Stimulated activated CD4-positive, alpha-beta T cell treated with anti-CD3 and anti-CD28 coated beads, Interleukin-2, amount 100 ng/mL, for 48 hours (primary cell): ENCODE measurements around the gene CCDC15.

Experiments
- DNase-seq, 2 donors: peaks; one replicate each; pipeline ENCODE4 v3.0.0-alpha.2; 2020

CCDC15 gene

DNA sequence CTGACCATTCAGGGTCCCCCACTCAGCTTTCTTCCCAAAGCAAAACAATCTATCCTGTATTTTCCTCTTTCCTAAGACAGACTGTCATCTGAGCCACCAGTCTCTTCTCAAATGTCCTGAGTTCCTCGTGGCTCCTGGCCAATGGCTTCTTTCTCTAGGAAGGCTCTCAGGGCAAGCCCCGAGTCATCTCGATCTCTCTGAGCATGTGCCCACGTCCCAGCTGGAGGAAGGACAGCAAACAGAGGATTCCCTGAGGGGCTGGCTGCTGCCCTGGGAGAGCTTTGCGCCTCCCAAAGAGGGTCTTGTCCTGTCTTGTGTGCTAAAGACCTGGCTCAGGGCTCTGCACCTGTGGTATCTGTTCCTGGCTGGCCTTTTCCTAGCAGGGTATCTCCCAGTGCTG is 117.4 kb downstream of the CCDC15 start:
- DNase-seq = no peak

DNA sequence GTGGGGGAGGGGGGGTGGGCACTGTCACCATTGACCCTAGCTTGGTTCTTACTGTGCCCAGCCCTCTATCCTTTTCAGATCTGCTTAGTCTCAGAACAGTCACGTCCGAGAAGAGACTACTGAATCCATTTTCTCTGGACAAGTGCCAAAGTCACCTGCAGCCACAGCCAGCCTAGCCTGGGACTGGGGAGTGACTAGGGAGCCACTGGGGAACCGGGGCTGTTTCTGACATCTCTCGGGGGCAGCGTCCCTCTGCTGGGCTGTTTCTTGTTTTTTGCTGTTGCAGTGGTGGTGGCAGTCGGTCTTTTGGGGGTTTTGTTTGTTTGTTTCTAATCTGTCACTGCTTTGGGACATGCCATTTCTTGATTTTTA is 117.8 kb downstream of the CCDC15 start:
- no peak for DNase-seq

DNA sequence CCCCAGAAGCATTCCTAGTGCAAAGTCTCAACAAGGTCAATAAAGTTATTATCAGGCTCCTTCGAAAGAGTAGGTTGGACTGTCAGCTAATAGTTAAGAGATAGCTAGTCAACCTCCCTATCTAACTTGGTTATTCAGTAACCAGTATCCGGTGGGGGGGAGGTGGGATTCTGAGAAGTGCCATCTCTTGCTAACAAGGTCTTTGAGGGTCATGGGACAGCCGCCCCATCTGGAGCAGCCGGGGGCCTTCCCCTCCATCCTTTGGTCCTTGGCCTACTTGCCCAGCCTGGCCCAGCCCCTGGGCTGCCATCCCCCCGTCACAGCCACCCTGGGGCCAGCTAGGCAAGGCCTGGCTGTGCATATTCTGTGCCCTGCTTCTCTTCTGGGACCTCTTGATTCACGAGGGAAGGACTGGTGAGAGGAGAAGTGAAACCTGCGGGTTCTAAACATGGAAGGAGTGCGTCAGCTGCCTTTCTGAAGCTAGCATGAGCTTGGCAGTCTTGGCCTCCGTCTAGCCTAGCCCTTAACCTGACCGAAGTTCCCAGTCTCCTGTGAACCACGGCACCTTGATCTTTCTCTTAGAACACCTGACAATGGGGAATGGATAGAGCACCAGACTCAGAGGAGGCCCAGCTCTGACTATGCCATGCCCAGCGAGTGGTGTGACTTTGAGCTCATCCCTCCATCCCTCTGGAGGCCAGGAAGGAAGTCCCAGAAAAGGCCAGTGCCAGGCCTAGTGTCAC is 118.4 kb downstream of the CCDC15 start:
- no peak for DNase-seq

DNA sequence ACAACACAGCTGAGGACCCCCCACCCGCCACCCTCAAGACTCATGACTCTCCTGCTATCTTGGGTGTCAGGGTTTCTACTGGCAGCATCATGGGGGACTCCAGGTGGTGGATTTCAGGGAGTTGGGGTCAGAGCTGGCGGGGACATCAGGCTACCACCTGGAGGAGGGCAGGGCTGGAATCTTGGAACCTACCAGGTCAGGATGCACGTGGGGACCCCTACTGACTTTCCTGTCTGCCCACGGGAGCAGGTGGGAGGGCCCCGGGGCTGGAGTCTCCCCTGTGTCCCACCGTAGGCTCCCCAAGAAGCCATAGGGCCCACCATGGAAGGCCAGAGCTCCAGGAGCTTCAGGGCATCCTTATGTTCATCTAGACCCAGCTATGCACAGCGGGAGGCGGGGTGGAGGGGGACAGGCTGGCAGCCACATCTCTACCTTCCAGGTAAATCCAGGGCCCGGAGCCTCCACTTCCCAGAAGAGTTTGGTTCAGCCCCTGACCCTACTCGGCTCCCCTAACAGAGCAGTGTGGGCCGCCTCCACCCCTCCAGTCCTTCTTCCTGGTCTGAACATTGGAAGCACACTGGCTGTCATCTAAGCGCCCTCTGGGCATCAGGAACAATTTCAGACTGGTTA is 119.1 kb downstream of the CCDC15 start:
- no peak for DNase-seq

DNA sequence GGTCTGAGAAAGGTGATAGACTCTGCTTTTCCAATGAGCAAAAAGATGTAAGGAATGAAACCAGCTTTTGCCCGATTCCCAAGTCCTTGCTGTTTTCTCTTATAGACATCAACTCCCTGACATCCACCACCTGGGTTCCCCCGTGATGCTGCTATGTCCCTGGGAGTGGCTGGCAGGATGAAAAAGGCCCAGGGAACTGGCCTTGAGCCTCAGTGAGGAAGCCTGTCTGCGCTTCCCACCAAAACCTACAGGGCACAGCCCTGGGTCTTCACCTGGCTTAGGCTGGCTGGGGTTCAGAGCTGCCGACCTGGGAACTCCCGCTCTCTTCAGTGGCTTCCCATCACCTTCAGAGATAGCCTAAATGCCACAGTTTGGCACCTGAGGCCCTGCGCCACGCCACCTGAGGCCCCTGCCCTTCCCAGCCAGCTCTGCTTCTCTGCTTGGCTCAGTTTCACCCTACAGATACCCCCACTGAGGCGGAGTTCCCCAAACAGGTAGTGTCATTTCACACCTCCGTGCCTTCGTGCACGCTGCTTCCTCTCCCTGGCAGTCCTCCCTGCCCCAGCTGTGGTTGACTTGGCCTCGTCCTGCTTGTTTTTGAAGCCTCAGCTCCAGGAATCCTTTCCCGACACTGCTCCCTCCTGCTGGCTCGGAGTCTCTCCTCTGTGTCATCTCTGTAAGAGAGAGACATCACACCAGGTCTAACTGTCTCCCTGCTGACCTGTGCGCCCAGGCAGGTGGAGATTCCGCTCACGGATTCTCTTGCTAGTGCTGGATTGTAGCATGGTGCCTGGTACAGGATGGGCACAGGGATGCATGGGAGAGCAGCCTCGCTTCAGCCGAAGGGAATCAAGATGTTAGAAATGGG is 119.8 kb downstream of the CCDC15 start:
- DNase-seq = no peak

DNA sequence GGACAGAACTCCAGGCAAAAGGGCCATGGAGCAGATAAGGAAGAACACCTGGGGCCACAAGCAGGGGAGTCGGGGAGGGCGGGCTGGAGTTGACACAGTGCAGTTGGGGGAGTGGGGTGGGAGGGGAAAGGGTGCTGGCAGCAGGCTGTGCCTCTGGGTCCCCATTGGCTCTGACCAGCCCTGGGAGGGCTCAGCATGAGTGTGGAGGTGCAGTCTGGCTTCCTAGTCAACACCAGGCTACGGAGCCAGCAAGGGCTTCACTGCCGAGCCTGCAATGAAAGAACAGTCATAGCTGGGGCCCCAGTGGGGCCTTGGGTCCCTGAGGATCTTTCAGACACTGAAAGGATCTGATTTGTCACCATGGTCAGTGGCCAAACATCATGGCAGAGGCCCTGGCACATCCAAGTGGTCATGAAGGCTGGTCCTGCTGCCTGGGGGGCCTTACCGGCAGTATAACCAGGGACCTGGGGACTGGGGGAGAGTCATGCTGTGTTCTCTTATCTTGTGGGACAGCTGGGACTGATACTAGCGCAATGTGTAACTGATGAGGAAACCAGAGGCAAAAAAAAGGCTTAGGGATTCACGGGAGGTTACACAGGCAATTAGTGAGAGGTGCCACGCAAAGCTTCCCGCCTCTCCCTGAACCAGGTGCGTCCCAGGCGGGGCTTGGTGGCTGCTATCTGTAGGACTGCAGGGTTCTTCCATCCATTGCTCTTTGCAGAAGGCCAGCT is 120.7 kb downstream of the CCDC15 start:
- no peak for DNase-seq

DNA sequence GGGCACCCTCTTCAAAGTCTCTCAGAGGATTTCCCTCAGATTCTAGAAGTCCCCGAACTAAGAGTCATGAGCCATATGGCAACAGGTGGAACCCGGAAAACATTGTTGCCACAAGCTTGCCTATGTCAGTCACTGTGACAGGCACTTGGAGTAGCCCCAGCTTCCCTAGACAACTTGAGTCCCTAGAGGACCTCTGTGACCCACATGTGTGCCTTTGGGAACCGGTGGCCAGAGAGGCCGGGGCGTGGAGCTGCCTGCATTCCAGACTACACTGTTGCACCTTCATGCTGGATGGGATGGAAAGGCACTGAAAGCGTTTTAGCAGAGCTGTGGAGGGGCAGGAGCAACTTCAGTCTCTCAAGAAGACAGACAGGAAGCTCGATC is 121.2 kb downstream of the CCDC15 start:
- DNase-seq = no peak

DNA sequence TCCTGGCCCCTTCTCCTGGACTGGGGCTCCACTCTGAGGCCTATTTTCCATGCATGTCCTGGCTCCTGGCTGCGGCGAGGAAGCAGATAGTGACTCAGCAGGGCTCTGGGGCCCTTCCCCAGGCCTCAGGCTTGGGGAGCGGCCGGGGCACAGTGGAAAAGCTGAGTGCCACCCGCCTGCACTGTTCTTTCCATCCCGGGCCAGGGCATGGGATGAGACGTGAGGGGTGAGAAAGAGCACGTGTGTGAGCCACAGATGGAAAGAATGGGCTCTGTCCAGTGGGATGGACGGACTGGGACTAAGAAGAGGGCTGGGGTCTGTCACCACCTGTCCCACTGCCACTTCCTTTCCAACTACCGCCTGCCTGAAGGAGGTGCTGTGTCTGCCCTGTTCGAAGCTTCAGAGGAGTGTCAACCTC is 121.9 kb downstream of the CCDC15 start:
- DNase-seq = no peak

DNA sequence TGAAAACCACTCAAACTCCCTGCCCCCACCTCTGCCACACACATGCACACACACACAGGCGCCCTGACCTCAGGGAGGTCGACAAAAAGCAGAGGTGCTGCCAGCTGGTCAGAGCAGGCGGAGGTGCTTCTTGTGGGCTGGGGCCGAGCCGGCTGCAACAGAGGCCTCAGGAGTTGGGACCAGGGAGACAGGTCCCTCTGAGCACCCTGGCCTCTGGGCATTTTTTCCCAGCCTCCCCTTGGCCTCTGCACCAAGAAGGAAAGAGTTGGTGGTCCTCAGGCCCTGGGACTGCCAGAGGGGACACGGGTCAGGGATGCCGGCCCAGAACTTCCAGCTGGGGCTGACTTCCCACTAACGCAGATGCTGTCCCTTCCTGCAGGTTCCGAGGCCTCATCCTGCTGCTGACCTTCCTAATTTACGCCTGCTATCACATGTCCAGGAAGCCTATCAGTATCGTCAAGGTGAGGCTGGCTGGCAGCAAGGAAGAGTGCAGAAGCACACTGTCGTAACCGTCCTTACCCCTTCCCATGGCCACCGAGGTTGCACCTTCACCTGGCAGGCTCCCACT is 122.5 kb downstream of the CCDC15 start:
- no peak for DNase-seq

DNA sequence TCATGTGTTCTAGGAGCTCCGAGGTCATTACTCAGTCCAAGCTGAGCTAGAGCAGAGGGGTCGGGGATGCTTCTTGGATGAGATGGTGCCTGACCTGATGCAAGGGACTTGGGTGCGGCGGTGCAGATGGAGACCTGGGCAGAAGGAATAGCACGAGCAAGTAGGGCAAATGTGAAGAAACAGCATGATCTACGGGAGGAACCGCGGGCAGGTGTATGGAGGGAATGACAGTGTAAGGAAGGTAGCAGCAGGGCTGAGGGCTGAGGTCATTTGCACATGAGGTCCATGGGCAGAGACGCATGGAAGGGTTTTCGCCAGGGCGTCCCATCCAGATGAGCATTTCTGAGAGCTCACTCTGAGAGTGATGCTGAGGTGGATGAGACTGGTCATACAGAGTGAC is 124.0 kb downstream of the CCDC15 start:
- no peak for DNase-seq

DNA sequence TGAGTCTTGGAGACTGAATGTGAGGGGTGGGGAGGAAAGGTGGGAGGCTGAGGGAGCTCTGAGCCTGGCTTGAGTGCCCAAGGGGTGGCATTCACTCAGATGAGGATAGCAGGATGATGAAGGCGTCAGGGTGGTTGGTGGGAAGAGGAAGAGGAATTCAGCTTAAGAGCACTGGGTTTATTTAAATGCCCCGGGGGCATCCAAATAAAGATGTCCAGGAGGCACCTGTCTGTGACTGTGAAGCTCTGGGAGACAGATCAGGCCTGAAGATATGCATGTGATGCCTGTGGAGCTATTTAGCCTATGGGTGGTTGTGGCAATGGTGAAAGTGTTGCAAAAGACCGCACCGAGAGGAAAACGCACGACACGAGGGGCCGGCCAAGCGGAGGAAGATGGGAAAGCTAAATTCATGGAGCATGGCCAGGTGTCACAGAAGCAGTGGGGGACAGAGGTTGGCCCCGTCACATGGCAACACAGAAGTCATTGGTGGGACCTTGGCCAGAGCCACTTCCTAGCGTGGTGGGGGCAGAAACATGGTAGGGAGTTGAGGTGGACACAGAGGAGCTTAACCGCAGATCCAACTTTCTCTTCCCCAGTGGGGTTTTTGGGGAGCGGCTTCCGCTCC is 124.6 kb downstream of the CCDC15 start:
- no peak for DNase-seq

DNA sequence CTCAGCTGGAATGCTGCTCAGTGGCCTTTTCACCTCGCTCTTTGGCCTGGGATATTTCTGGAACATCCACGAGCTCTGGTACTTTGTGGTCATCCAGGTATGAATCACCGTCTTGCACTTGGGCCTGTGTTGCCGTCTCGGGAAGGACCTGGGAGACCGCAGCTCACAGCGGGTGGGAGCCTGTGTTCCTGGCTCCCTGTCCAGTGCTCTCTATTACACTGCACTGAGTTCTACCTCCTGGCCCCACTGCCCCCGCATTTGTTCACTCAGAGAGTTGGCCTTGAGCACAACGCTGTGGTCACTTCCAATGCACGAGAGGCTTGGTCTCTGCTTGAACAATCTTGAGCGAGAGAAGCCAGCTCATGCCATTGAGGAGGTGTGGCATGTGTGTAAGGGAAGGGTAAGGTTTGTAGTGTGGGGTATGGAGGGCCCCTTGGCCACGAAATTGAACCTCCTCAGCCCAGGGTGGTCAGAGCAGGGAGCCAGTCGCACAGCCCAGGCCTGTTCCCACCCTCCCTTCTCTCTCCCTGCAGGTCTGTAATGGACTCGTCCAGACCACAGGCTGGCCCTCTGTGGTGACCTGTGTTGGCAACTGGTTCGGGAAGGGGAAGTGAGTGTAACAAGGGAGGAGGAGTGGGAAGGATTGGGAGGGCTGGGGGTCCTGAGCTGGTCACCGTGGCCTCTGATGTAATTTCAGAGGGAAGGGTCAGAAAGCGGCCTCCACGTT is 125.3 kb downstream of the CCDC15 start:
- no peak for DNase-seq

DNA sequence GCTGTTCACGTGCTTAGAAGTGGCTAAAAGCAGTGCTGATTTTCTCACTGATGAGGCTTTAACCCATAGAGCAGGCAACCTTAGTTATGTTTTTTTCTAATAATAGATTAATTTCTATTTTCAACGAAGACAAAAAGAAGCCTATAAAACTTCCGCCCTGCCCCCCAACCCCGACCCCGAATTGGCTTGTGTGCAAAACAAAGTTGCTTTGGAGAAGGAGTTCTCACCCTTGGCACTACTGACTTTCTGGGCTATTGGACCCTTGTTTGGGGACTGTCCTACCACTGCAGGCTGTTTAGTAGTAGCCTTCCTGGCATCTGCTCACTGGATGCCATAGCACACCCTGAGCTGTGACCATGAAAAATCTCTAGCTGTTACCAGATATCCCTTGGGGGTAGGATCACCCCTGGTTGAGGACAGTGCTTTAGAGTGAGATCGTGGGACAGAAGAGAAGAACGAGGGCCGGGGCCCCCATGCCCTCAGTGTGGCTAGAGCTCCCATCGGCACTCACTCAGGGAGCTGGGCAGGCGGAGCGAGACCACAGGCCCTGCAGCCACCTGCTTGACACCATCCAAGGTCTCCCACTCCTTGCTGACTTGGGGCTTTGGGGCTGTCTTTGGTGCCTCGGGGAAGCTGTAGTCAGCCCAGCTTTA is 126.0 kb downstream of the CCDC15 start:
- DNase-seq = no peak

DNA sequence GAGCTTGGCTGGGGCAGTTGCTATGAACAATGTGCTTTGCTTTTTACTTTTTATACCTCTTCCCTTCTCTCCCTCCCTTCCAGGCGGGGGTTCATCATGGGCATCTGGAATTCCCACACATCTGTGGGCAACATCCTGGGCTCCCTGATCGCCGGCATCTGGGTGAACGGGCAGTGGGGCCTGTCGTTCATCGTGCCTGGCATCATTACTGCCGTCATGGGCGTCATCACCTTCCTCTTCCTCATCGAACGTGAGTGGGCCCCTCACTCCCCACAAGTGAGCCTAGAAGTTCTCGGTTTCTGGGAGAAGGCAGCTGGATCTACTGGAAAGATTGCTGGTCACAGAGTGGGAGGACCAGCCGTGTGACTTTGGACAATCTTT is 126.5 kb downstream of the CCDC15 start:
- no peak for DNase-seq

DNA sequence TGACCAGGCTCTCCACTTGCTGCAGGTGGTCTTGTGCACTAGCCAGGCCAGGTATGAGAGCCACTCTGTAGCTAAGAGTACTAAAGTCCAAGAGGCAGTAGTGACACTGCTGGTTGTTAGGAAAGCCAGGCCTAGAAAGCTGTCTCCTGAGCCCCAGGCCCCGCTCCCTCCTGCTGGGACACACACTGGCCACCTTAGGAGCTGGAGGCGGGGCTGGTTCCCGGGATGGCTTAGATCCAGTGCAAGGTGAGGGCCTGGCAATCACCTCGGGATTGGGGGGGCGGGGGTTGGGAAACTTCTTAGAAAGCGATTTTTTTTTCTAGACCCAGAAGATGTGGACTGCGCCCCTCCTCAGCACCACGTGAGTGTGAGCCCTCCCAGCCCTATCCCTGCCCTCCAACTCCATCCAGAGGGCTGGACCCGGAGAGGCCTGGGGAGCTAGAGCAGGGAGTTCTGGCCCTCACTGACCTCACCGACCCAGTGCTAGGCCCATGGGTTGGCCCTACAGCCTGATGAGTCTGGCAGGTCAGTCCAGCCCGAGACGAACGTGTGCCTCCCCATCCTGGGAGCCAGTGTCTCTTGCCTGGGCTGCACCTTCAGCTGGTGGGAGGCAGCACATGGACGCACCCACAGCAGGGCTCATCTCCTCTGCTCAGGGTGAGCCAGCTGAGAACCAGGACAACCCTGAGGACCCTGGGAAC is 127.2 kb downstream of the CCDC15 start:
- DNase-seq = no peak

DNA sequence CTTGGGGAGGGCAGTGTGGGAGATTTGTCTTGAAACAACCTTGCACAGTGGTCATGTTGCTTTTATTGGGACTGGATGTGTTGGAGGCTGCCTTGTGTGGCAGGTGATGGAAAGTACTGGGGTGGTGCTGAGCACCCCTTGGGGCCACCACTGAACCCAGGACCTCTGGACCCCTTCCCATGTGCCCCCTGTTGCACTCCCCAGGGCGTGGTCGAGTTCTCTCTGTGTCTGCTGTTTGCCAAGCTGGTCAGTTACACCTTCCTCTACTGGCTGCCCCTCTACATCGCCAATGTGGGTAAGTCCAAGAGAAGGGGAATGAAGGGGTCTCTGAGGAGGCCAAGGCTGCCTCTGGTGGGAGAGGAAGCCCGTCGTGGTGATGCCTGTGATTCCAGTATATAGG is 128.0 kb downstream of the CCDC15 start:
- DNase-seq = no peak

DNA sequence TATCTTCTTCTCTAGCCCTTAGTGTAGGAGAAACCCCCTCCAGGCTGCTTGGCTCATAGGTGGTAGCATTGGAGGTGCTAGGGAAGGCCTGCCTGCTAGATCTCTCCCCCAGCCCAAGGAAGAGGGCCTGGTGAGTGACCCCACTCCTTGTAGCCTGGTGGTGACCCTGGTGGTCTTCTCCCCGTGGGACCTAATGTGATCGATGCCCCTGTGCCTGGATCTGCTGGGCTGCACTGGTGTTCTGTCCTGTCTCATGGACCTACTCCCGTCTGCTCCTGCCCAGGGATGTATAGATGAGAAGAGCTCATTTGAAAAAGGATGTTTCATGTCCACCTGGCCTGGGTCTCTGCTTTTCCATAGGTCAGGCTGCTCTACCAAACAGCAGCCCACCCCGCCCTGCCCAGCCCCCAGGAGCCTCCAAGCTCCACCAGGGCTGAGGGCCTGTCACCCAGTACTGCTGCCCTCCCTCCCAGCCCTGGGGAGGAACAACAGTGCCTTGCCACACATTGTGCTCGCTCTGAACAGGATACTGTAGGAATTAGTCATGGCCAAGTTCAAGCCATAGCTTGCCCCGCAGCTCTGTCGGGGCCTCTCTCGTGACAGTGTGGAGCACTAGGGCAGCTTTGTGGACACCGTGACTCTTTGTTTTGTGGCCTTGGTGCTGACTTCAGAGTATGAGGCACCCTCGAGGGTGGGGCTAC is 128.8 kb downstream of the CCDC15 start:
- no peak for DNase-seq

DNA sequence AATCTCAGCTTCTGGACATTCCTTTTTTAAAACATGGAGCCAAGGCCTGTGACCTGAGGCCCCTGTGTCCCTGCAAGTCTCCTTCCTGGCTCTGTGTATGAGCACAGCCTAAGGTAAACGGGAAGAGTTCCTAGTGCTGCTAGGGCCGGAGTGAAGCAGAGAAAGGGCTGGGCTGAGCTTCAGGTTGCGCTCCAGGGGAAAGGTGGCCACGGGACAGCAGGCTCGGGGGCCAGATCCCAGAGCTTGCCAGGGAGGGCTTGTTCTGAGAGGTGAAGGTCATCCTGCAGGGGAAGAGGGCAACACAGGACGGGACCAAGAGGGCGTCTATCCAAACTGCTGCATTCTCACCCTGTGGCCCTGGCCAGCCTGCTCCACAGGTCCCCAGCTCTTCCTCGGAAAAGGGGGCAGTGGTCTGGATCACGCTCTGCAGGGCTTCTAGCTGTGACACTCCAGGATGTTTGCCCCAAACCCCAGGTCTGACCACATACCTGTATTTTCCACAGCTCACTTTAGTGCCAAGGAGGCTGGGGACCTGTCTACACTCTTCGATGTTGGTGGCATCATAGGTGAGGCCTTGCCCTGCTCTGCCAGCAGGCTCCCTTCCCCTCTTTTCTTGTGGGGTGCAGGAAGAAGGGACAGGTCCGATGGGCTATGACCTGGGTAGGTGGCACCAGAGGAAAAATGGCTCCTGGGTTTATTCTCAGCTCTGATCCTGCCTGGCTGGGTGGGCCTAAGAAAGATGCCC is 129.5 kb downstream of the CCDC15 start:
- DNase-seq = no peak

DNA sequence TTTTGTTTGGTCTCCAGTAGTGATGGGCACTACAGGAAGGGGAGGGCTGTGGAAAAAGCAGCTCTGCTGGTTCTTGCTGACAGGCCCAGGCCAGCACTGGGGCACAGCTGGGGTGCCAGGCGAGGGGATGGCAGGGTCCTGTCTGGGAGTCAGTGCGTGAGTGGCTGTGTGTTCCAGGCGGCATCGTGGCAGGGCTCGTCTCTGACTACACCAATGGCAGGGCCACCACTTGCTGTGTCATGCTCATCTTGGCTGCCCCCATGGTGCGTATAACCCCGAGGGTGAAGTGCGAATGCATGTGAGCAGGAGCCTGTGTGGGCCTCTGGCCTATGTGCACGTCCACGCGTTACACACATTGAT is 130.0 kb downstream of the CCDC15 start:
- DNase-seq = no peak
